Effector CD4-positive, alpha-beta T cell (primary cell): ENCODE results near the gene SPRED3.
"Not testable (repeated sequence)": the region's sequence is repeated elsewhere in the genome, so short reads cannot be mapped to it uniquely, and the experiment has no call there.

ENCODE experiments used
- DNase-seq: peaks from one replicate; pipeline ENCODE4 v3.0.0-alpha.2; 2020

SPRED3 gene

GRCh38 chr19:38392707-38393308 lies 4.3 kb downstream of the SPRED3 start:
- no peak for DNase-seq

DNA sequence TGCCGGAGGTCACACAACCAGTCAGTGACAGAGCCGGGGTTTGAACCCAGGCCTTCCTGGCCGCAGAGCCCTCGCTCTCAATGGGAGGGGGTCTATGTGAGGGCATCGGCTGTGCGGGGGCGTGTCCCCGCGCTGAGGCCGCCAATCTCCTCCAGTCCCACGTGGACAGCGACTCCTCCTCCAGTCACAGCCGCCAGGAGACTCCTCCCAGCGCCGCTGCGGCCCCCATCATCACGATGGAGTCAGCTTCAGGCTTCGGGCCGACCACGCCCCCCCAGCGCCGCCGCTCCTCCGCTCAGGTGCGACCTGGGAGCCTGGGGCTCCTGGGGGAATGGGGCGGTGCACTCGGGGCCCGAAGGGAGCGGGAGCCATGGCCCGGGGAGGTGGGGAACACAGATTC lies 6.0 kb downstream of the SPRED3 start:
- DNase-seq: peak; percentile 44

DNA sequence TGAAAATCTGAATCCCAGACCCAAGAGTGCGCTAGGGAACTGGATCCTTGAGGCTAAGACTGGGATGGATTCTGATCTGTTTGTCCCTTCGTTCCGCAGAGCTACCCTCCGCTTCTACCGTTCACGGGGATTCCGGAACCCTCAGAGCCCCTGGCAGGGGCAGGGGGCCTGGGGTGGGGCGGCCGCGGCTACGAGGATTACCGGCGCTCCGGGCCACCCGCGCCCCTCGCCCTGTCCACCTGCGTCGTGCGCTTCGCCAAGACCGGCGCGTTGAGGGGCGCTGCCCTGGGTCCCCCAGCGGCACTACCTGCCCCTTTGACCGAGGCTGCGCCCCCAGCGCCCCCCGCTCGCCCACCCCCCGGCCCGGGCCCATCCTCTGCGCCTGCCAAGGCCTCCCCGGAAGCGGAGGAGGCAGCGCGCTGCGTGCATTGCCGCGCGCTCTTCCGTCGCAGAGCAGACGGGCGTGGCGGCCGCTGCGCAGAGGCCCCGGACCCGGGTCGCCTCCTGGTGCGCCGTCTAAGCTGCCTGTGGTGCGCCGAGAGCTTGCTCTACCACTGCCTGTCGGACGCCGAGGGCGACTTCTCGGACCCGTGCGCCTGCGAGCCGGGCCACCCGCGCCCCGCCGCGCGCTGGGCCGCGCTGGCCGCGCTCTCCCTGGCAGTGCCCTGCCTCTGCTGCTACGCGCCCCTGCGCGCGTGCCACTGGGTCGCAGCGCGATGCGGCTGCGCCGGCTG lies 7.1 kb downstream of the SPRED3 start:
- no peak for DNase-seq

GRCh38 chr19:38399081-38399480 lies 10.6 kb downstream of the SPRED3 start:
- no peak for DNase-seq

- no peak for DNase-seq
Observed at GRCh38 chr19:38399537-38399936, 11.0 kb downstream of the SPRED3 start.

- DNase-seq: no peak
Observed at GRCh38 chr19:38400361-38400760, 11.9 kb downstream of the SPRED3 start.

GRCh38 chr19:38401148-38401547 lies 12.7 kb downstream of the SPRED3 start:
- no peak for DNase-seq

DNA sequence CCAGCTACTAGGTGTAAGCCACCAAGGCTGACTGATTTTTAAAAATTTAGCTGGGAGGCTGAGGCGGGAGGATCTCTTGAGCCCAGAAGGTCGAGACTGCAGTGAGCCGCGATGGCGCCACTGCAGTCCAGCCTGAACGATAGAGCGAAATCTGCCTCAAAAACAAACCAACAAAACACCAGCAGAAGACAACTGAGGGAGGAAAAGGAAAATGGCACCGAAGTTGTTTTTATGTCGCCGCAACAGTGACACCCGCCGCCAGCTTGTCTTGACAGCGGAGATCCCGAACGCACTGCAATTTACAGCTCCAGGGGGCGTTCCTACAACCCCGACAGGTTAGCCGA lies 14.1 kb downstream of the SPRED3 start:
- DNase-seq: no peak

DNA sequence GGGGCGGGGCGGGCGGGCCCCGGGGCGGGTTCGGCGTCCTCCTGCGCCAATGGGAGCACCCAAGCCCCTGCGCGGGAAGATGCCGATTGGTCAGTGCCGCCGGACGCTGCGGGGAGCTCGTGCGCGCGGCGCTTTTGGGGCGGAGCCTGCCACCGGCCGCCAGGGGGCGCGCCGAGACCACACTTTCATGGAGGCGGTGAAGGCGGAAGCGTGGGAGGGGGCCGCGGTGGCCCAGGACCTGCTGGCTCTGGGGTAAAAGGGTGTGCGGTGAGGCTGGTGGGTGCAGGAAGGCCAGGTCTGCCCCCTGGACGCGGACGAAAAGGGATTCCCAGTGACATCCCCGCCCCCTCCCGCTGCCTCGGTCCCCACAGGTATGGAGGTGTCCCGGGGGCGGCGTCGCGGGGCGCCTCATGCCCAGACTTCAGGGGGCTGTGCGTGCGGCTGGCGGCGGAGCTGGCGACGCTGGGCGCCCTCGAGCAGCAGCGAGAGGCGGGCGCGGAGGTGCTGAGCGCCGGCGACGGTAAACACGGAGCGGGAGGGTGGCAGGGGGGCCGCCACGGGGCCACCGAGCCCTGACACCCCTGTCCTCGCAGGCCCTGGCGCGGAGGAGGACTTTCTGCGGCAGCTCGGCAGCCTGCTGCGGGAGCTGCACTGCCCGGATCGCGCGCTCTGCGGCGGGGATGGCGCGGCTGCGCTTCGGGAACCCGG lies 14.6 kb downstream of the SPRED3 start, which contains the start of gene FAM98C:
Gene FAM98C, plus strand, starts transcription at position 127 of the 708 bp plus-strand sequence. Its CDS starts 61 bp downstream, at position 188.
- peak; percentile 96 for DNase-seq

DNA sequence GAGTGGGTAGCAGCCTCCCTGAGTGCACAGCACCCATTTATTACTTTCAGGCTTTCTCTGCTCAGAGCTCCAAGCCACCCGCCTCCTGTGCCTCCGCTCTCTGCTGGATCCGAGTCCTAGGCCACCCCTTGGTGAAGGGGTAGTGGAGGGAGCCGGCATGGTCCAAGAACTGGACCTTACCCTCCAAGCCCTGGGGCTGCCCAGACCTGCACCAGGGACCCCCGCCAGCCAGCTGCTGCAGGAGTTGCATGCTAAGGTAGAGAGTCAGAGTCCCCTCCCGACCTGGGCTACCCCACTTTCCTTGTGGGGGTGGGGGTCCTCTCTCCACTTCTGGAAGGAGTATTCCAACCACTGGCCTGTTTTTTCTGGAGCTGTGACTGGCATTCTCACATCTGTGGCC lies 16.4 kb downstream of the SPRED3 start:
- DNase-seq: no peak

DNA sequence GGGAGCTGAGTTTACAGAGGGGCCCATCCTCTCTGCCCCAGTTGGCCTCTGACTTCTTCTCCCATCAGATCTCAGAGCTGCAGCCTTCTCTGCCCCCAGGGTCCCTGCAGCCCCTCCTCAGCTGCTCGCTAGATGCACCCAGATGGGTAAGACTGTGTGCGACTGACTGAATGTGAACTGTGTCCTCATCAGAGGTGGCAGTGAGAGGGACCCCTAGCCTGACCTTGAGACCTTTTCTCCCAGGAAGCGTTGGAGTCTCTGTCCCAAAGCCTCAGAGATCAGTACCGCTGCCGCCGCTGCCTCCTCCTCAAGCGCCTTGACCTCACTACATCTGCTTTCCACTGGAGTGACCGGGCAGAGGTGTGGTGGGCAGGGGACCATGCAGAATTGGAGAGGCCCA lies 16.8 kb downstream of the SPRED3 start:
- DNase-seq: no peak

- DNase-seq: no peak
Observed at GRCh38 chr19:38409631-38410133, 21.2 kb downstream of the SPRED3 start.

GRCh38 chr19:38410407-38410806 lies 21.9 kb downstream of the SPRED3 start:
- DNase-seq: not testable (repeated sequence)

DNA sequence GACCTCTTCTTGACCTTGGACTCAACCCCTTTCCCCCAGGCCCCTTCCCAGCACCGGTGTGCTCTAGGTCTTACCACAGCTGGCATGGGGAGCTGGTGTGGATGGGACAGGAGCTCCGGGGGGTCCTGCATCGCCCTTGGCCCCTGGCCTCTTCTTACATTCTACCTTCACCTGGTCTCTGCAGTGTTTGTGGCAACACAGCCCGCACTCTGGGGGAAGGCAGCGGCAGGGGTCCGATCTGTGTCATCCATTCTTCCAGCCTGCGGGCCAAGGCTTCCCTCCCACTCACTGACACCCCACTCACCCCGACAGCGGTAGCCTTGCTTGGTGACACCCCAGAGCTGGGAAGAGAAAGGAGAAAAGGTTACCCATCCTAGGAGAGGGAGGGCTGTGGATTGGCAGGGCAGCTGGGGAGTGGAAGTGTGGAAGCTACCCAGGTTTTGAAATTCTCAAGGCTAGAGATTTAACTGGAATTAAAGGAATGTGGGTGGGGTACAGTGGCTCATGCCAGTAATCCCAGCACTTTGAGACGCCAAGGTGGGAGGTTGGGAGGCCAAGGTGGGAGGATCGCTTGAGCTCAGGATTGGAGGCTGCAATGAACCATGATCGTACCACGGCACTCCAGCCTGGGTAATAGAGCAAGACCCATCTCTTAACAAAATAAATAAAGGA lies 22.7 kb downstream of the SPRED3 start:
- no peak for DNase-seq

DNA sequence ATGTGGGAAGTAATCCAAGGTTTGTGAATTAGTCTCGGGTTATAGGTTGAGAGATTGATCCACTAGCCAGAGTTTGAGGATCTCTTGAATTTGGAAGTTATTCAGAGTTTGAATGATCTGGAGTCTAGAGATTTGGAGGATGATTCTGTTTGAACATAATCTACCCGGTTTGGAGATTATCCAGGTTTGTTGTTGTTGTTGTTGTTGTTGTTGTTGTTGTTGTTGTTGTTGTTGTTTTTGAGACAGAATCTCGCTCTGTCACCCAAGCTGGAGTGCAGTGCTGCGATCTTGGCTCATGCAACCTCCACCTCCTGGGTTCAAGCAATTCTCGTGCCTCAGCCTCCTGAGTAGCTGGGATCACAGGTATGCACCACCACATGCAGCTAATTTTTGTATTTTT lies 23.4 kb downstream of the SPRED3 start:
- DNase-seq: not testable (repeated sequence)

DNA sequence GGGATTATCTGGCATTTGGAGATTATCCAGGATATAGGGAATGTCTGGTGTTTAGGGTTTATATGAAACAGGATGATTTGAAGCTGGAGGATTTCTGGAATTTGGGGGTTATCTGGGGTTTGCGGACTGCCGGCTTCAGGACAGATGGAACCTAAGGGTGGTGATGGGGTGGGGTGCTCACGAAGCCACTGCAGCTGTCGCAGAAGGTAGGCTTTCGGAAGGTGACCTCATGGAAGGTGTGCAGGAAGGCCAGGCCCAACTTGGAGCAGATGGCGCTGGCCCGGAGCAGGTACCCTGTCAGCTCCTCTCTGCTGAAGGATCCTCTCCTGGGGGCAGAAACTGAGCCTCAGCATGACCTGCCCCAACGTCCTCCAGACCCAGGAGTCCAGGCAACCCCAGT lies 24.0 kb downstream of the SPRED3 start:
- DNase-seq: no peak

DNA sequence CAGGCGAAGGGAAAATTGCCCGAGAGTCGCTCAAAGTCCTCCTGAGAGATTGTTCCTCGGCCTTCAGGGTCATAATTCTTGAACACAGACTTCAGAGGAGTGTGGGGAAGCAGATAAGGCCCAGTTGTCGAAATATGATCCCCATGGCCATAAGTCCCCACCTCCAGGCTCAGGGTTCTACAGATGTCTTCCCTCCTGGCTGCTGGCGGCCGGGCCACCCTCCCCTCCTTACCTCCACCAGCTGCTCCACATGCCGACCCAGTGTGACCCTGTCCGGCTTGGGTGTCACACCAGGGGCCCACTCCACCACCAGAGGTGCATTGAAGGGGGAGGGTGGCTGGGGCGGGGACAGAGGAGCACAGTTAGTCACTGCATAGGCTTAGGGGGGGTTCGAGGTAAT lies 24.5 kb downstream of the SPRED3 start:
- no peak for DNase-seq

DNA sequence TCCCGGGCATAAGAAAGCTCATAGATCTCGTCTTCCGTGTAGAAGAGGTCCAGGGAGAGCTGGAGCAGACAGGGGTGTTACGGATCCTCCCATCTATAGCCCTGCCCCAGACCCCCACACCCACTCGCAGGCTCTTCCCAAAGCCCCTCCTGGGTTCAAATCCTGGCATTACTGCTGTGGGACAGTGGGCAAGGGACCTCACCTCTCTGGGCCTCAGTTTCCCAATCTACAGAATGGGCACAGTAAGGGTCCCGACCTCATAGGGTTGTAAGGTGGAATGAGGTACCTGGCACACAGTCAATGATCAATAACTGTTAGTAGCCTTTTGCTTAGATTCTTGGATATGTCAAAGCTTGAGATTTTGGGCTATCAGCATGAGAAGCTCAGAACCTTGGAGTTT lies 24.9 kb downstream of the SPRED3 start:
- DNase-seq: no peak

GRCh38 chr19:38417146-38417543 lies 28.6 kb downstream of the SPRED3 start:
- DNase-seq: no peak

DNA sequence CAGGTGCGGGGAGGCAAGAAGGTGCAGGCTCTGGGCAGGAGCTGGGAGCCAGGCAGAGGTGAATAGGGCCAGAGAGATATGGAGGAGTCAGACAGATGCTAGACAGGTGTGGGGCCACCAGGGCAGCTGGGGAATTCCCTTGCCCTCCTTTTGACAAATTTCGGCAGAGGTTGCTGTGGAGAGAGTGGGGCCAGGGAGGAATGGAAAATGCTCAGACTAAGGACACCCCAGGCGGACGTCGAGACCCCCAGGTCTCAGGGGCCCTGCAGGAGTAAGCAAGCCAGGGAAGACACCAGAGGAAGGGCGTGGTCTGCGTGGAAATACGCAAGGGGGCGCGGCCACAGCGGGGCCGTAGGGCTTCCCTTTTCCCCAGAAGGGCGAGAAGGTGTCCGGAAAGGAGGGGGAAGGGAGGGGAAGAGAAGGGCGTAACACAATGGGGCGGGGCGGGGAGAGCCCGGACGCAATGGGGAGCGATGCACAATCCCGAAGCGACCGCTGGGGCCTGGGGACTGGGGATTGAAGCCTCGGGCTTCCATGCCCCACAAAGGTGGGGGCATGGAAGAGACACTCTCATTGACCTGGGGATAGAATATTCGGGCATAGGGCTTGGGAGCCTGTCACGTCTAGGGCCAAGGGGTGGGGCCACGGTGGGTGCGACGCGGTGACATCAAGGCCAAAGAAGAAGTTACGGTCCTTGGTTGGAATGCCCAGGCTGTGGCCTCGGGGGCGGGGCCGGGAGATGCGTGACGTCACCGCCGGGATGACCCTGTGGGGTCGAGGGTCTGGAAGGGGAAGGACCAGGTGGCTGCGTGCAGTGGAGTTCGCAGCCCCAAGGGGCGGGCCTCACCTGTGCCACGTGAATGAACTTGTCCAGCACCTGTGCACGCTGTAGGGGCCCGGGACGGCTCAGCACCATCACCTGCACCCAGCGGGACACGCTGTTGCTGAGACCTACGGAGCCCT lies 29.3 kb downstream of the SPRED3 start:
- DNase-seq: peak; percentile 13

DNA sequence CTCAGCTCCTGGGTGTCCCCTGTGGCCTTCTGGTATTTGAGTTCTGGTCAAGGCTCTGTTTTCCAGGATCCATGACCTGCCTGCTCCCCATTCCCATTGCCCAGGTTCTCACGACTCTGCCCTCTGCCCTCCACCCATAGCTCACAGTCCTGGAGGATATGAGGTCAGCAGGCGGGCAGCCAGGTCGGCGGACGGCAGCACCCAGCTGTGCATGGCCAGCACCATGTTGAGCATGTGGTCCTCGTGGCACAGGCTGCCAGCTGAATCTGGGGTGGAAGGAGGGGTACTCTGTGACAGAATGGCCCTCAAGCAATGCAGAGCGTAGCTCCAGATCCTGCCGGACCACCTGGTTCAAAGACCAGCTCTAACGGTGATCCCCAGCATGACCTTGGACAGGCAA lies 32.4 kb downstream of the SPRED3 start:
- DNase-seq: no peak

DNA sequence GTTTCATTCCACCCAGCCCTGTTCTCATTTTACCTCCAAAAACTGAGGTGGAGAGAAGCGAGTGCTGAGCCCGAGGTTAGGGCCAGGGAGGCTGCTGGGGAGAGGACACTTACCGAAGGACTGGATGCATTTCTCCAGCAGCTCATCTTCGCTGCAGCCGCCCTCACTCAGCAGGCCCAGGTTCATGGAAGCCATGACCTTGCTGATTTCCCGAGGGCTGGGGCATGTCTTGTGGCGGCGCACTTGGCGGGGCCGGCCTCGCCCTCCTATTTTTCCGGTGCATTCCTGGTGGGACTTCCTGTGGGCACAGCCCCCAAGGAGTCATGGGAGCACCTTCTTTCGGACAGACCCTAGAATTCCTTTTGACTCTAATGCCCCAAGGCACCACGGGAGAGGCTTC lies 33.4 kb downstream of the SPRED3 start:
- no peak for DNase-seq
